ENCODE data around the gene SLC5A4. TPM values are rescaled to one million over a fixed set of nuclear protein-coding genes. Genes with fewer than 3 reads are reported as not detected.
"Not testable (repeated sequence)": the region's sequence is repeated elsewhere in the genome, so short reads cannot be mapped to it uniquely, and the experiment has no call there.

SLC5A4 gene
- total RNA-seq, 2 experiments from 2014 or later = not detected

GRCh38 chr22:32204856-32205722 lies 50.1 kb downstream of the SLC5A4 start, which contains the start of gene RFPL2:
RFPL2 (minus strand) TSS chr22:32205073; CDS start chr22:32202451, 2,622 bp downstream.
- H3K27ac Mint-ChIP-seq = no peak within 1 kb of the TSS
- DNase-seq = peak; percentile 41

GRCh38 chr22:32204040-32204855 lies 50.9 kb downstream of the SLC5A4 start:
- Mint-ChIP-seq H3K27ac (no peak overlapping the region), H3K36me3 (ENCODE audit: low read depth) (no peaks in the 10 kb centered on the region), H3K4me3 (peak overlapping the region; percentile 66), H3K4me1 (ENCODE audit: low read depth) (peaks cover 34% of the 10 kb centered on the region), H3K27me3 (ENCODE audit: low read depth) (peaks cover 17% of the 10 kb centered on the region), H3K9me3 (no peaks in the 10 kb centered on the region)
- peak; percentile 27 for DNase-seq
- CTCF ChIA-PET = no interaction called here
- intact Hi-C loops (cut with micrococcal nuclease) = no loop called here

More at GRCh38 chr22:32204856-32205722, 50.1 kb downstream of the SLC5A4 start, which contains the start of gene RFPL2:
- H3K36me3 Mint-ChIP-seq (ENCODE audit: low read depth) = no peaks in the 10 kb centered on the region
- no peaks in the 10 kb centered on the region for H3K9me3 Mint-ChIP-seq
- H3K4me3 Mint-ChIP-seq = peak within 1 kb of the TSS; percentile 66
- intact Hi-C loops (cut with micrococcal nuclease) = no loop called here
- CTCF ChIA-PET = no interaction called here
- peaks cover 17% of the 10 kb centered on the region for H3K27me3 Mint-ChIP-seq (ENCODE audit: low read depth)
- H3K4me1 Mint-ChIP-seq (ENCODE audit: low read depth) = peaks cover 34% of the 10 kb centered on the region

- H3K27ac Mint-ChIP-seq = no peak overlapping the region
- intact Hi-C loops (cut with micrococcal nuclease) = no loop called here
These were observed 51.7 kb downstream of the SLC5A4 start for GRCh38 chr22:32203181-32204039.

GRCh38 chr22:32202539-32203180 lies 52.5 kb downstream of the SLC5A4 start:
- Mint-ChIP-seq H3K27me3 (ENCODE audit: low read depth) (peaks cover 17% of the 10 kb centered on the region), H3K4me3 (peak overlapping the region; percentile 66), H3K27ac (no peak overlapping the region), H3K4me1 (ENCODE audit: low read depth) (peaks cover 34% of the 10 kb centered on the region), H3K9me3 (no peaks in the 10 kb centered on the region), H3K36me3 (ENCODE audit: low read depth) (no peaks in the 10 kb centered on the region)
- CTCF ChIA-PET = interaction anchor here (0.6 to 3.5 kb wide), 7 partner anchors 15 to 271 kb away, joined by 3 to 11 read pairs (median 4); no protein-coding TSS in a partner anchor
- intact Hi-C loops (cut with micrococcal nuclease) = loop anchor here (1.0 kb wide), 2 partner anchors 64 to 271 kb away; no protein-coding TSS in a partner anchor
- peak; percentile 53 for DNase-seq

More at GRCh38 chr22:32203181-32204039, 51.7 kb downstream of the SLC5A4 start:
- Mint-ChIP-seq H3K4me3 (peak overlapping the region; percentile 66), H3K9me3 (no peaks in the 10 kb centered on the region), H3K36me3 (ENCODE audit: low read depth) (no peaks in the 10 kb centered on the region), H3K27me3 (ENCODE audit: low read depth) (peaks cover 17% of the 10 kb centered on the region), H3K4me1 (ENCODE audit: low read depth) (peaks cover 34% of the 10 kb centered on the region)
- DNase-seq = no peak
- CTCF ChIA-PET = no interaction called here

GRCh38 chr22:32202161-32202538 lies 53.0 kb downstream of the SLC5A4 start:
- Mint-ChIP-seq H3K36me3 (ENCODE audit: low read depth) (no peaks in the 10 kb centered on the region), H3K27me3 (ENCODE audit: low read depth) (peaks cover 17% of the 10 kb centered on the region), H3K4me1 (ENCODE audit: low read depth) (peaks cover 34% of the 10 kb centered on the region), H3K4me3 (no peak overlapping the region), H3K9me3 (no peaks in the 10 kb centered on the region), H3K27ac (no peak overlapping the region)
- intact Hi-C loops (cut with micrococcal nuclease) = loop anchor here (1.0 kb wide), 2 partner anchors 64 to 271 kb away; no protein-coding TSS in a partner anchor
- CTCF ChIA-PET = interaction anchor here (0.6 to 3.5 kb wide), 7 partner anchors 15 to 271 kb away, joined by 3 to 11 read pairs (median 4); no protein-coding TSS in a partner anchor
- DNase-seq = no peak

- CTCF ChIA-PET = interaction anchor here (0.6 to 3.5 kb wide), 4 partner anchors 65 to 702 kb away, joined by 3 to 11 read pairs (median 4); no protein-coding TSS in a partner anchor
- peak; percentile 52 for DNase-seq
- H3K27me3 Mint-ChIP-seq (ENCODE audit: low read depth) = peaks cover 17% of the 10 kb centered on the region
- intact Hi-C loops (cut with micrococcal nuclease) = no loop called here
- no peak overlapping the region for H3K4me3 Mint-ChIP-seq
- no peak overlapping the region for H3K27ac Mint-ChIP-seq
- no peaks in the 10 kb centered on the region for H3K36me3 Mint-ChIP-seq (ENCODE audit: low read depth)
- H3K4me1 Mint-ChIP-seq (ENCODE audit: low read depth) = peaks cover 32% of the 10 kb centered on the region
- H3K9me3 Mint-ChIP-seq = no peaks in the 10 kb centered on the region
These were observed 54.4 kb downstream of the SLC5A4 start for GRCh38 chr22:32200752-32201151.

GRCh38 chr22:32199961-32200360 lies 55.2 kb downstream of the SLC5A4 start:
- Mint-ChIP-seq H3K27me3 (ENCODE audit: low read depth) (peaks cover 14% of the 10 kb centered on the region), H3K9me3 (no peaks in the 10 kb centered on the region), H3K27ac (no peak overlapping the region), H3K36me3 (ENCODE audit: low read depth) (no peaks in the 10 kb centered on the region), H3K4me1 (ENCODE audit: low read depth) (peaks cover 32% of the 10 kb centered on the region), H3K4me3 (no peak overlapping the region)
- intact Hi-C loops (cut with micrococcal nuclease) = no loop called here
- CTCF ChIA-PET = interaction anchor here (1.3 to 3.5 kb wide), 2 partner anchors 95 to 273 kb away, joined by 4 to 11 read pairs; no protein-coding TSS in a partner anchor
- no peak for DNase-seq

GRCh38 chr22:32199341-32199740 lies 55.8 kb downstream of the SLC5A4 start:
- H3K4me1 Mint-ChIP-seq (ENCODE audit: low read depth) = peaks cover 30% of the 10 kb centered on the region
- intact Hi-C loops (cut with micrococcal nuclease) = no loop called here
- H3K4me3 Mint-ChIP-seq = no peak overlapping the region
- no peaks in the 10 kb centered on the region for H3K36me3 Mint-ChIP-seq (ENCODE audit: low read depth)
- CTCF ChIA-PET = interaction anchor here (1.3 to 3.5 kb wide), 2 partner anchors 95 to 274 kb away, joined by 4 to 11 read pairs; no protein-coding TSS in a partner anchor
- no peak overlapping the region for H3K27ac Mint-ChIP-seq
- H3K27me3 Mint-ChIP-seq (ENCODE audit: low read depth) = peaks cover 11% of the 10 kb centered on the region
- no peaks in the 10 kb centered on the region for H3K9me3 Mint-ChIP-seq
- no peak for DNase-seq

- H3K36me3 Mint-ChIP-seq (ENCODE audit: low read depth); H3K27me3 Mint-ChIP-seq (ENCODE audit: low read depth); intact Hi-C loops (cut with micrococcal nuclease); H3K4me3 Mint-ChIP-seq; CTCF ChIA-PET; H3K27ac Mint-ChIP-seq; DNase-seq; H3K9me3 Mint-ChIP-seq: not testable (repeated sequence)
- peaks cover 16% of the 10 kb centered on the region for H3K4me1 Mint-ChIP-seq (ENCODE audit: low read depth)
These were observed 57.5 kb downstream of the SLC5A4 start for GRCh38 chr22:32197553-32198226.

- H3K4me3 Mint-ChIP-seq; DNase-seq; CTCF ChIA-PET; H3K27ac Mint-ChIP-seq; H3K9me3 Mint-ChIP-seq; intact Hi-C loops (cut with micrococcal nuclease); H3K36me3 Mint-ChIP-seq (ENCODE audit: low read depth); H3K4me1 Mint-ChIP-seq (ENCODE audit: low read depth); H3K27me3 Mint-ChIP-seq (ENCODE audit: low read depth): not testable (repeated sequence)
These were observed 59.2 kb downstream of the SLC5A4 start for GRCh38 chr22:32195900-32196299.

- H3K4me1 Mint-ChIP-seq (ENCODE audit: low read depth); H3K36me3 Mint-ChIP-seq (ENCODE audit: low read depth); H3K27me3 Mint-ChIP-seq (ENCODE audit: low read depth); CTCF ChIA-PET; intact Hi-C loops (cut with micrococcal nuclease); H3K27ac Mint-ChIP-seq; H3K9me3 Mint-ChIP-seq; H3K4me3 Mint-ChIP-seq; DNase-seq: not testable (repeated sequence)
These were observed 61.8 kb downstream of the SLC5A4 start for GRCh38 chr22:32193346-32193745.

All from activated naive CD4-positive, alpha-beta T cell treated with anti-CD3 and anti-CD28 coated beads for 36 hours (primary cell).